Measurements from ENCODE around the gene HOXA11. TPM values are rescaled to one million over a fixed set of nuclear protein-coding genes. Genes with fewer than 3 reads are reported as not detected.
A peak's percentile ranks its signal among the peaks of the same experiment; 100 is the strongest.

HOXA11 gene
- total and polyA plus RNA-seq, 10 of the 15 experiments (the other 5 are each of a cell fraction or from before 2014, with no cell fraction given) = not detected

GRCh38 chr7:27173956-27174873 is 10.8 kb downstream of the HOXA11 start, which contains the start of gene HOXA10:
TSS of gene HOXA10 (minus strand) at chr7:27174320. CDS start at chr7:27174306, 14 bp downstream.
- 72% methylated on average over 64 of the region's 82 CpGs for WGBS (ENCODE audit: insufficient coverage, insufficient replicate concordance, low lambda C conversion rate, missing lambda C conversion rate)
- Histone ChIP-seq H3K27me3 (replicated peaks in 1 of 2; ENCODE audit: control insufficient read depth in 2 of 2, insufficient read depth in 2 of 2, low read length in 1 of 2) (peaks cover 16 to 22% of the 10 kb centered on the region in 2 experiments), H3K4me1 (ENCODE audit: control insufficient read depth, insufficient read depth, low read length) (no peaks in the 10 kb centered on the region), H3K4me3 (no peak within 1 kb of the TSS), H3K36me3 (ENCODE audit: control insufficient read depth in 2 of 2, insufficient read depth in 2 of 2, low read length in 1 of 2) (no peaks in the 10 kb centered on the region; a peak in 1 of 4 replicates), H3K9ac (ENCODE audit: control insufficient read depth, insufficient read depth, low read length) (no peak within 1 kb of the TSS), H3K27ac (ENCODE audit: control insufficient read depth, insufficient read depth) (no peak within 1 kb of the TSS), H3K4me2 (ENCODE audit: control insufficient read depth, insufficient read depth) (0 out of 2 replicates have a peak within 1 kb of the TSS, but pooled peaks have one; percentile 3), H2AFZ (ENCODE audit: control insufficient read depth, low read depth, low read length) (no peak within 1 kb of the TSS), H3K9me3 (replicated peaks; ENCODE audit: control insufficient read depth, insufficient read depth, low read length) (no peaks in the 10 kb centered on the region; the same call in 2 of the 3 replicates), H4K20me1 (ENCODE audit: control insufficient read depth, insufficient read depth) (no peaks in the 10 kb centered on the region), H3K79me2 (ENCODE audit: control insufficient read depth, insufficient read depth, low read length) (no peaks in the 10 kb centered on the region)
- DNase-seq (ENCODE audit: low read depth, low spot score) = no peak
- ChIA-PET RAD21 (ENCODE audit: unreplicated experiment) (no interaction called here), POLR2A (no interaction called here), SMC1A (ENCODE audit: uncharacterized antibody, unreplicated experiment) (no interaction called here), CTCF (no interaction called here)
- no TSS peak for BruUV-seq (replicated peaks)
- no peak for ATAC-seq
- no peak for FAIRE-seq
- TF ChIP-seq E4F1 (IDR thresholded peaks at IDR 0.05; ENCODE audit: borderline replicate concordance, partially characterized antibody) (no peak), ATF7 (IDR thresholded peaks at IDR 0.05; ENCODE audit: low read depth) (no peak)
- intact Hi-C loops (cut with micrococcal nuclease; ENCODE audit: unreplicated experiment) (no loop called here), in situ Hi-C loops (cut with MboI) (loop anchor here (25.0 kb wide), 1 partner anchor 1087 kb away; no protein-coding TSS in a partner anchor)
